ENCODE data around the gene PITPNM3. TPM values are rescaled to one million over a fixed set of nuclear protein-coding genes. Genes with fewer than 3 reads are reported as not detected.
"Not testable (repeated sequence)": the region's sequence is repeated elsewhere in the genome, so short reads cannot be mapped to it uniquely, and the experiment has no call there.

Gene PITPNM3
- polyA plus RNA-seq, 1 donor = 1.4 TPM

GRCh38 chr17:6575596-6575988 is 19.2 kb upstream of the PITPNM3 start:
- Histone ChIP-seq H3K27ac (ENCODE audit: low read length) (no peak overlapping the region), H3K9me3 (ENCODE audit: control insufficient read depth, low read depth, low read length) (no peaks in the 10 kb centered on the region), H3K4me1 (ENCODE audit: control insufficient read depth, insufficient read depth, low read length) (no peaks in the 10 kb centered on the region), H3K27me3 (ENCODE audit: control insufficient read depth, insufficient read depth, low read length) (no peaks in the 10 kb centered on the region), H3K36me3 (ENCODE audit: control insufficient read depth, insufficient read depth, low read length) (peaks cover 26% of the 10 kb centered on the region), H3K4me3 (ENCODE audit: low read length) (no peak overlapping the region)
- DNase-seq = no peak
- 83% methylated on average over 1 of the region's 5 CpGs for WGBS (ENCODE audit: insufficient coverage, low lambda C conversion rate)

GRCh38 chr17:6574687-6575595 is 18.6 kb upstream of the PITPNM3 start:
- Histone ChIP-seq H3K9me3 (ENCODE audit: control insufficient read depth, low read depth, low read length) (no peaks in the 10 kb centered on the region), H3K4me3 (ENCODE audit: low read length) (no peak overlapping the region), H3K36me3 (ENCODE audit: control insufficient read depth, insufficient read depth, low read length) (peaks cover 26% of the 10 kb centered on the region), H3K27me3 (ENCODE audit: control insufficient read depth, insufficient read depth, low read length) (no peaks in the 10 kb centered on the region), H3K27ac (ENCODE audit: low read length) (no peak overlapping the region), H3K4me1 (ENCODE audit: control insufficient read depth, insufficient read depth, low read length) (no peaks in the 10 kb centered on the region)
- 80% methylated on average over 3 of the region's 23 CpGs for WGBS (ENCODE audit: insufficient coverage, low lambda C conversion rate)
- DNase-seq = peak in 1 of 2 donors; percentile 13

- 100% methylated on average over 1 of the region's 13 CpGs for WGBS (ENCODE audit: insufficient coverage, low lambda C conversion rate)
- H3K9me3 ChIP-seq (ENCODE audit: control insufficient read depth, low read depth, low read length) = no peaks in the 10 kb centered on the region
- DNase-seq = no peak
These were observed 17.8 kb upstream of the PITPNM3 start for GRCh38 chr17:6573982-6574686.

GRCh38 chr17:6573495-6573894 is 17.1 kb upstream of the PITPNM3 start:
- H3K36me3 ChIP-seq (ENCODE audit: control insufficient read depth, insufficient read depth, low read length) = peaks cover 14% of the 10 kb centered on the region
- H3K9me3 ChIP-seq (ENCODE audit: control insufficient read depth, low read depth, low read length); H3K4me1 ChIP-seq (ENCODE audit: control insufficient read depth, insufficient read depth, low read length); H3K27me3 ChIP-seq (ENCODE audit: control insufficient read depth, insufficient read depth, low read length); H3K4me3 ChIP-seq (ENCODE audit: low read length); DNase-seq; H3K27ac ChIP-seq (ENCODE audit: low read length): not testable (repeated sequence)
- 100% methylated on average over 2 of the region's 6 CpGs for WGBS (ENCODE audit: insufficient coverage, low lambda C conversion rate)

More at GRCh38 chr17:6573982-6574686, 17.8 kb upstream of the PITPNM3 start:
- Histone ChIP-seq H3K36me3 (ENCODE audit: control insufficient read depth, insufficient read depth, low read length) (peaks cover 20% of the 10 kb centered on the region), H3K4me1 (ENCODE audit: control insufficient read depth, insufficient read depth, low read length) (no peaks in the 10 kb centered on the region), H3K4me3 (ENCODE audit: low read length) (no peak overlapping the region), H3K27me3 (ENCODE audit: control insufficient read depth, insufficient read depth, low read length) (no peaks in the 10 kb centered on the region), H3K27ac (ENCODE audit: low read length) (no peak overlapping the region)

GRCh38 chr17:6572972-6573370 is 16.6 kb upstream of the PITPNM3 start:
- Histone ChIP-seq H3K9me3 (ENCODE audit: control insufficient read depth, low read depth, low read length) (no peaks in the 10 kb centered on the region), H3K36me3 (ENCODE audit: control insufficient read depth, insufficient read depth, low read length) (peaks cover 14% of the 10 kb centered on the region), H3K4me3 (ENCODE audit: low read length) (no peak overlapping the region), H3K4me1 (ENCODE audit: control insufficient read depth, insufficient read depth, low read length) (no peaks in the 10 kb centered on the region), H3K27ac (ENCODE audit: low read length) (no peak overlapping the region), H3K27me3 (ENCODE audit: control insufficient read depth, insufficient read depth, low read length) (no peaks in the 10 kb centered on the region)
- DNase-seq = no peak
- no CpG with 5 or more reads among the region's 8 CpGs for WGBS (ENCODE audit: insufficient coverage, low lambda C conversion rate)

DNA sequence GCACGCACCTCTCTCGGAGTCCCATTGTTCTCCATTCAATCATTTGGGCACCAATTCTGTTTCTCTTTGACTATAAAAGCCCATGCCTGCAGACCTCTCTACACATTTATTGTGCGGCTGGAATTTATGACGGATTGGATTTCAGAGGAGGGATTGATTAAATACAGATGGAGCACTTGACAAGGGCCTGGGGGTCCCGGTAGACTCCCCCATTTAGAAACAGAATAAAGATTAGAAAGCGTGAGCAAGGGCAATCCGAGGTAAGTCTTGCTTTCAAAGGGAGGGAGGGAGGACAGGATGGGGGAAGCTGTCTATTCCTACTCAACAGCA is 15.1 kb upstream of the PITPNM3 start:
- no peak overlapping the region for H3K27ac ChIP-seq (ENCODE audit: low read length)
- 67% methylated on average over 2 of the region's 7 CpGs for WGBS (ENCODE audit: insufficient coverage, low lambda C conversion rate)
- no peaks in the 10 kb centered on the region for H3K36me3 ChIP-seq (ENCODE audit: control insufficient read depth, insufficient read depth, low read length)

GRCh38 chr17:6570731-6571451 is 14.5 kb upstream of the PITPNM3 start:
- Histone ChIP-seq H3K27me3 (ENCODE audit: control insufficient read depth, insufficient read depth, low read length) (no peaks in the 10 kb centered on the region), H3K27ac (ENCODE audit: low read length) (no peak overlapping the region), H3K9me3 (ENCODE audit: control insufficient read depth, low read depth, low read length) (no peaks in the 10 kb centered on the region), H3K4me1 (ENCODE audit: control insufficient read depth, insufficient read depth, low read length) (no peaks in the 10 kb centered on the region), H3K36me3 (ENCODE audit: control insufficient read depth, insufficient read depth, low read length) (no peaks in the 10 kb centered on the region), H3K4me3 (ENCODE audit: low read length) (no peak overlapping the region)
- no peak for DNase-seq
- WGBS (ENCODE audit: insufficient coverage, low lambda C conversion rate) = no CpG with 5 or more reads among the region's 18 CpGs

More for the DNA sequence above, 15.1 kb upstream of the PITPNM3 start:
- no peaks in the 10 kb centered on the region for H3K9me3 ChIP-seq (ENCODE audit: control insufficient read depth, low read depth, low read length)
- no peaks in the 10 kb centered on the region for H3K4me1 ChIP-seq (ENCODE audit: control insufficient read depth, insufficient read depth, low read length)
- no peaks in the 10 kb centered on the region for H3K27me3 ChIP-seq (ENCODE audit: control insufficient read depth, insufficient read depth, low read length)
- no peak for DNase-seq
- no peak overlapping the region for H3K4me3 ChIP-seq (ENCODE audit: low read length)

GRCh38 chr17:6569370-6570285 is 13.3 kb upstream of the PITPNM3 start:
- no peaks in the 10 kb centered on the region for H3K4me1 ChIP-seq (ENCODE audit: control insufficient read depth, insufficient read depth, low read length)
- no peaks in the 10 kb centered on the region for H3K27me3 ChIP-seq (ENCODE audit: control insufficient read depth, insufficient read depth, low read length)
- no peak overlapping the region for H3K27ac ChIP-seq (ENCODE audit: low read length)
- no CpG with 5 or more reads among the region's 10 CpGs for WGBS (ENCODE audit: insufficient coverage, low lambda C conversion rate)
- no peaks in the 10 kb centered on the region for H3K36me3 ChIP-seq (ENCODE audit: control insufficient read depth, insufficient read depth, low read length)
- no peak overlapping the region for H3K4me3 ChIP-seq (ENCODE audit: low read length)
- DNase-seq = no peak
- H3K9me3 ChIP-seq (ENCODE audit: control insufficient read depth, low read depth, low read length) = no peaks in the 10 kb centered on the region

DNA sequence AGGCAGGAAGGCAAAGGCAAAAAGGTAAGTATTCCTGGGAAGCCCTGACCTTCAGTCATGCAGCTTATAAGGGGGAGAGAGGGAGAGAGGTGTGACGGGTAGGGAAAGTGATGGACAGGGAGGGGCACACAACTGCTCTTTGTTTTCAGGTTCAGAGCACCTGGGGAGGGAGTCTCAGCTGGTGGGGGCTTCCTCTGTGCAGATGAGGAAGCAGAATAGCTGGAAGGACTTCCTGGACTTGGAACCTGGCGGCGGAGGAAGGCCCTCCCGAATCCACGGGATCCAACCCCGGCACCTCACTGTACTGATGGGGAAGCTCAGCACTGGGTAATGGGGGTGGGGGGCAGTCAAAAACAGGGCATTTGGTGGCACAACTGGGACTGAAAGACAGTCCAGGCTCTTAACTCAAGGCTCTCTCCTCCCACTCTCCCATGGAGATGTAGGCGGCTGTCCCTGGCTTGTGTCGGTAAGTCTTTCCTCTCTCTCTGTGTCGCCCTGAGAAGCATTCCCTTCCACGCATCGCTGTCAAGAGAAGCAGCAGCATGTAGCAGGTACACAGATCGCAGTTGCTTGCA is 11.9 kb upstream of the PITPNM3 start:
- Histone ChIP-seq H3K4me1 (ENCODE audit: control insufficient read depth, insufficient read depth, low read length) (no peaks in the 10 kb centered on the region), H3K36me3 (ENCODE audit: control insufficient read depth, insufficient read depth, low read length) (no peaks in the 10 kb centered on the region), H3K27me3 (ENCODE audit: control insufficient read depth, insufficient read depth, low read length) (no peaks in the 10 kb centered on the region), H3K4me3 (ENCODE audit: low read length) (no peak overlapping the region), H3K9me3 (ENCODE audit: control insufficient read depth, low read depth, low read length) (no peaks in the 10 kb centered on the region), H3K27ac (ENCODE audit: low read length) (no peak overlapping the region)
- WGBS (ENCODE audit: insufficient coverage, low lambda C conversion rate) = no CpG with 5 or more reads among the region's 12 CpGs
- no peak for DNase-seq

All from large intestine (tissue), 3 donors.